Keratinocyte (primary cell): Measurements from ENCODE around the gene PCDHB15. TPM values are rescaled to one million over a fixed set of nuclear protein-coding genes. Genes with fewer than 3 reads are reported as not detected.

Experiments used
- DNase-seq: peaks from one replicate; pipeline ENCODE4 v3.0.0-alpha.2; 2011; ENCODE audit warnings: low read depth, missing footprints, low spot score
- FAIRE-seq: peaks from 2 replicates; lab custom pipeline; 2011; peaks lifted over from hg19 to GRCh38; lab: Jason Lieb, UNC
- H2AFZ ChIP-seq: 2 replicates; pipeline ENCODE4 v1.6.0; 2012; ENCODE audit warnings: low read length, control low read depth, inconsistent platforms; ENCODE audit not compliant: control insufficient read depth
- H3K27ac ChIP-seq: 2 replicates; pipeline ENCODE4 v1.5.1; 2011; ENCODE audit warnings: low read length; ENCODE audit not compliant: control insufficient read depth, insufficient read depth
- H3K27me3 ChIP-seq: 3 replicates; pipeline ENCODE4 v1.6.0; 2011; ENCODE audit warnings: low read length; ENCODE audit not compliant: control insufficient read depth, insufficient read depth; ENCODE audit errors: extremely low read depth
- H3K36me3 ChIP-seq, 2 experiments: 2 replicates in 1 of 2; 3 replicates in 1 of 2; pipeline ENCODE4 v1.5.1; 2011; ENCODE audit warnings: low read length in 2 of 2, mild to moderate bottlenecking in 1 of 2; ENCODE audit not compliant: control insufficient read depth in 2 of 2, insufficient read depth in 2 of 2; ENCODE audit errors: extremely low read depth in 1 of 2
- H3K4me1 ChIP-seq: 3 replicates; pipeline ENCODE4 v1.5.1; 2011; ENCODE audit warnings: low read length; ENCODE audit not compliant: control insufficient read depth, insufficient read depth; ENCODE audit errors: extremely low read depth
- H3K4me2 ChIP-seq: 3 replicates; pipeline ENCODE4 v1.6.0; 2011; ENCODE audit warnings: low read depth, low read length; ENCODE audit not compliant: control insufficient read depth, insufficient read depth; ENCODE audit errors: extremely low read depth
- H3K4me3 ChIP-seq, 3 experiments: fragments of 200-600 bp in 1 of 3; sonication (generic) in 1 of 3; 2 replicates in 2 of 3; 3 replicates in 1 of 3; pipeline ENCODE4 v1.5.1; 2011 to 2016; ENCODE audit warnings: low read length in 3 of 3, mild to moderate bottlenecking in 3 of 3, control low read depth in 2 of 3, inconsistent platforms in 1 of 3, low read depth in 1 of 3, mixed read lengths in 1 of 3, mixed run types in 1 of 3, moderate library complexity in 1 of 3; ENCODE audit not compliant: control insufficient read depth in 2 of 3, insufficient read depth in 2 of 3; ENCODE audit errors: extremely low read depth in 1 of 3
- H3K79me2 ChIP-seq: 2 replicates; pipeline ENCODE4 v1.6.0; 2012; ENCODE audit warnings: low read length; ENCODE audit not compliant: control insufficient read depth, insufficient read depth
- H3K9ac ChIP-seq: 3 replicates; pipeline ENCODE4 v1.6.0; 2011; ENCODE audit warnings: low read length; ENCODE audit not compliant: control insufficient read depth, insufficient read depth; ENCODE audit errors: extremely low read depth
- H3K9me1 ChIP-seq: 3 replicates; pipeline ENCODE4 v1.6.0; 2011; ENCODE audit warnings: low read length; ENCODE audit not compliant: control insufficient read depth, insufficient read depth; ENCODE audit errors: extremely low read depth
- H3K9me3 ChIP-seq: 2 replicates; pipeline ENCODE4 v1.5.1; 2012; ENCODE audit warnings: low read depth, low read length; ENCODE audit not compliant: control insufficient read depth
- H4K20me1 ChIP-seq: 3 replicates; pipeline ENCODE4 v1.6.0; 2011; ENCODE audit warnings: low read length; ENCODE audit not compliant: control insufficient read depth, insufficient read depth; ENCODE audit errors: extremely low read depth
- CTCF ChIP-seq, 3 experiments: IDR thresholded peaks in 1 of 3; conservative IDR thresholded peaks in 1 of 3; optimal IDR thresholded peaks in 1 of 3; 2 replicates in 2 of 3; 3 replicates in 1 of 3; pipeline versions ENCODE3 to v1.5.1; 2011; ENCODE audit warnings: low read length in 3 of 3, mild to moderate bottlenecking in 3 of 3, moderate library complexity in 2 of 3, control low read depth in 1 of 3, inconsistent platforms in 1 of 3; ENCODE audit not compliant: insufficient read depth in 2 of 3; ENCODE audit errors: extremely low read depth in 1 of 3
- EZH2 ChIP-seq: IDR thresholded peaks from one replicate; pipeline ENCODE4 v1.6.1; 2012; ENCODE audit warnings: inconsistent platforms, mild to moderate bottlenecking, low read length, moderate library complexity
- dilution Hi-C: fragments of 300-500 bp; cut with MboI; formaldehyde crosslinking; loops from one replicate; pipeline ENCODE4 v1.7.0; 2020; ENCODE audit warnings: low sequenced_read_pairs; ENCODE audit not compliant: extremely low pct_ligation_motif_present
- polyA plus RNA-seq, 5 experiments: library from polyadenylated mRNA; depleted of rRNA in 3 of 5; stranded (reverse) in 3 of 5; stranded (forward) in 1 of 5; unstranded in 1 of 5; fragments of >200 nt; gene quantifications; 1 replicate in 1 of 5; 2 replicates in 3 of 5; 3 replicates in 1 of 5; pipeline versions ENCODE4 v1.2.1 to v1.2.3, GENCODE V29; 2011 to 2012; ENCODE audit warnings: missing spikeins in 2 of 5, low read depth in 1 of 5, low replicate concordance in 1 of 5

The PCDHB15 gene
- polyA plus RNA-seq, 1 donor (not counting 4 experiments of a cell fraction or from before 2014, with no cell fraction given), result 0.09 TPM

- no peaks in the 10 kb centered on the region for H3K79me2 ChIP-seq
- no peak overlapping the region for H3K9ac ChIP-seq
- no peaks in the 10 kb centered on the region for H3K9me1 ChIP-seq
- H4K20me1 ChIP-seq, result no peaks in the 10 kb centered on the region
- H3K4me1 ChIP-seq, result no peaks in the 10 kb centered on the region
- no peaks in the 10 kb centered on the region for H3K36me3 ChIP-seq
- H3K9me3 ChIP-seq, result peaks cover 7% of the 10 kb centered on the region
- H3K4me3 ChIP-seq, result no peak overlapping the region
- DNase-seq (no peak), FAIRE-seq (no peak)
- no peak overlapping the region for H2AFZ ChIP-seq
- dilution Hi-C loops, result no loop called here
- H3K27me3 ChIP-seq, result no peaks in the 10 kb centered on the region
- no peak overlapping the region for H3K27ac ChIP-seq
- TF ChIP-seq EZH2 (no peak), CTCF (optimal IDR thresholded peaks at IDR 0.05 in 1 of 3, IDR thresholded peaks at IDR 0.05 in 1 of 3, conservative IDR thresholded peaks at IDR 0.05 in 1 of 3; ENCODE audit: extremely low read depth in 1 of 3, insufficient read depth in 2 of 3, low read length in 3 of 3) (no peak)
- H3K4me2 ChIP-seq, result no peak overlapping the region
Measured at GRCh38 chr5:141258948-141259347, 13.8 kb downstream of the PCDHB15 start.

- DNase-seq (no peak), FAIRE-seq (no peak)
- no peaks in the 10 kb centered on the region for H4K20me1 ChIP-seq
- H3K36me3 ChIP-seq, result no peaks in the 10 kb centered on the region
- no peak overlapping the region for H2AFZ ChIP-seq
- H3K79me2 ChIP-seq, result no peaks in the 10 kb centered on the region
- H3K27me3 ChIP-seq, result no peaks in the 10 kb centered on the region
- H3K9me1 ChIP-seq, result no peaks in the 10 kb centered on the region
- H3K4me3 ChIP-seq, result no peak overlapping the region
- no peak overlapping the region for H3K27ac ChIP-seq
- TF ChIP-seq EZH2 (no peak), CTCF (optimal IDR thresholded peaks at IDR 0.05 in 1 of 3, IDR thresholded peaks at IDR 0.05 in 1 of 3, conservative IDR thresholded peaks at IDR 0.05 in 1 of 3; ENCODE audit: extremely low read depth in 1 of 3, insufficient read depth in 2 of 3, low read length in 3 of 3) (no peak)
- H3K4me1 ChIP-seq, result no peaks in the 10 kb centered on the region
- no peak overlapping the region for H3K9ac ChIP-seq
- H3K9me3 ChIP-seq, result peaks cover 7% of the 10 kb centered on the region
- H3K4me2 ChIP-seq, result no peak overlapping the region
- dilution Hi-C loops, result no loop called here
Measured at GRCh38 chr5:141260458-141261237, 15.5 kb downstream of the PCDHB15 start.
